H1 (cell line): Measurements from ENCODE around the gene CTLA4. TPM values are rescaled to one million over a fixed set of nuclear protein-coding genes. Genes with fewer than 3 reads are reported as not detected.

Source experiments
- CHD7 ChIP-seq: fragments of 300-600 bp; sonication (generic); IDR thresholded peaks from 2 replicates; pipeline ENCODE4 v1.7.1; 2012; ENCODE audit warnings: low read length, moderate library complexity, mild to moderate bottlenecking, inconsistent platforms; ENCODE audit not compliant: insufficient replicate concordance
- NANOG ChIP-seq: IDR thresholded peaks from 2 replicates; pipeline ENCODE4 v1.6.1; 2011; ENCODE audit warnings: low read length, low read depth, mild to moderate bottlenecking, inconsistent platforms; ENCODE audit not compliant: insufficient read depth, poor library complexity, severe bottlenecking
- SIN3A ChIP-seq, 2 experiments: IDR thresholded peaks in 1 of 2; conservative IDR thresholded peaks in 1 of 2; 2 replicates each; pipeline ENCODE4 v1.6.1; 2011 to 2012; ENCODE audit warnings: low read length in 2 of 2, improper control_type of control experiment in 1 of 2, low read depth in 1 of 2, mild to moderate bottlenecking in 1 of 2
- polyA plus RNA-seq, 7 experiments: library from polyadenylated mRNA; depleted of rRNA in 3 of 7; stranded (reverse) in 5 of 7; unstranded in 2 of 7; fragments of >200 nt in 5 of 7; fragments of 200-250 nt in 2 of 7; gene quantifications; 1 replicate in 5 of 7; 2 replicates in 1 of 7; 4 replicates in 1 of 7; pipeline versions ENCODE4 v1.2.1 to v1.2.3, GENCODE V29; 2011 to 2013; ENCODE audit warnings: missing spikeins in 2 of 7, mixed read lengths in 2 of 7
- total RNA-seq: library from RNA; stranded (reverse); fragmentation: NEBNext Ultra II Directional; extraction: Animal tissue kit (Norgen Biotek cat#: 25700); gene quantifications from 2 replicates; pipeline ENCODE4 v1.2.1, GENCODE V29; 2021

Gene CTLA4
- total and polyA plus RNA-seq, 2 of the 8 experiments (the other 6 are each of a cell fraction or from before 2014, with no cell fraction given): not detected

DNA sequence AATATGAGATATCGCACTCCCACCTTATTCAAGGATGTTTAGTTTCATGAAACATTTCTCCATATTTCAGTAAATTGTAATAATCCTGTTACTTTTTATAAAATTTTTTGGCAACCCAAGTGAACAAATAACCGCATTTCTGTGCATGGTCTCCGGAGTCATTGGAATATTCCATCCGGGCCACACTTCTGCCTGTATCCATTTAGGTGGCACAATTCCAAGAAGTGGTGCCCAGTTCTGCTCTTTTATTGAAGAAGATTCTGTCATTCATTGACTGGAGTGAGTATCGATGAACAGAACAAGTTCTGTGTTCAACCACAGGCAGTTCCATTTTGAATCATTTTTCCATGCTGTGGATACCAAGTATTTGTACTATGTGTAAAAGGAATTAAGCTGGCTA, 42.4 kb downstream of the CTLA4 start (continued):
- no peak for TF ChIP-seq CHD7
- no peak for TF ChIP-seq NANOG
- TF ChIP-seq SIN3A (conservative IDR thresholded peaks at IDR 0.05 in 1 of 2, IDR thresholded peaks at IDR 0.05 in 1 of 2; ENCODE audit: low read depth in 1 of 2, low read length in 2 of 2): no peak
